Keratinocyte (primary cell): ENCODE data around the gene CNNM2.

ENCODE experiments used
- CTCF ChIP-seq, 3 experiments: IDR thresholded peaks in 1 of 3; conservative IDR thresholded peaks in 1 of 3; optimal IDR thresholded peaks in 1 of 3; 2 replicates in 2 of 3; 3 replicates in 1 of 3; pipeline versions ENCODE3 to v1.5.1; 2011; ENCODE audit warnings: low read length in 3 of 3, mild to moderate bottlenecking in 3 of 3, moderate library complexity in 2 of 3, control low read depth in 1 of 3, inconsistent platforms in 1 of 3; ENCODE audit not compliant: insufficient read depth in 2 of 3; ENCODE audit errors: extremely low read depth in 1 of 3
- EZH2 ChIP-seq: IDR thresholded peaks from one replicate; pipeline ENCODE4 v1.6.1; 2012; ENCODE audit warnings: inconsistent platforms, mild to moderate bottlenecking, low read length, moderate library complexity

GRCh38 chr10:102916173-102916572, 1.9 kb upstream of the CNNM2 start:
- no peak for TF ChIP-seq CTCF (optimal IDR thresholded peaks at IDR 0.05 in 1 of 3, IDR thresholded peaks at IDR 0.05 in 1 of 3, conservative IDR thresholded peaks at IDR 0.05 in 1 of 3; ENCODE audit: extremely low read depth in 1 of 3, insufficient read depth in 2 of 3, low read length in 3 of 3)
- TF ChIP-seq EZH2, result no peak
